ENCODE results near the gene SCYGR3.
"Not testable (repeated sequence)": the region's sequence is repeated elsewhere in the genome, so short reads cannot be mapped to it uniquely, and the experiment has no call there.

The SCYGR3 gene

GRCh38 chr2:227612546-227613271, 1.9 kb downstream of the SCYGR3 start:
- no peak for DNase-seq

- no peak for DNase-seq
Measured at GRCh38 chr2:227610123-227610522, 4.5 kb downstream of the SCYGR3 start.

- DNase-seq: no peak
Measured at GRCh38 chr2:227608561-227609338, 5.9 kb downstream of the SCYGR3 start.

- DNase-seq: no peak
Measured at GRCh38 chr2:227607941-227608340, 6.7 kb downstream of the SCYGR3 start.

GRCh38 chr2:227606476-227606875, 8.2 kb downstream of the SCYGR3 start:
- DNase-seq: no peak

- no peak for DNase-seq
Measured at GRCh38 chr2:227602358-227602757, 12.3 kb downstream of the SCYGR3 start.

- not testable (repeated sequence) for DNase-seq
Measured at GRCh38 chr2:227598835-227599503, 15.7 kb downstream of the SCYGR3 start, which contains the start of gene SCYGR2. Gene SCYGR2 (plus strand): TSS chr2:227598893. CDS start chr2:227598893, 0 bp downstream.

GRCh38 chr2:227597998-227598397, 16.6 kb downstream of the SCYGR3 start:
- DNase-seq: no peak

GRCh38 chr2:227597036-227597435, 17.6 kb downstream of the SCYGR3 start:
- DNase-seq: no peak

GRCh38 chr2:227595797-227596196, 18.8 kb downstream of the SCYGR3 start:
- DNase-seq: no peak

GRCh38 chr2:227592694-227593387, 21.8 kb downstream of the SCYGR3 start:
- no peak for DNase-seq

- DNase-seq: no peak
Measured at GRCh38 chr2:227582369-227582768, 32.3 kb downstream of the SCYGR3 start.

GRCh38 chr2:227579791-227580190, 34.8 kb downstream of the SCYGR3 start:
- DNase-seq: no peak

GRCh38 chr2:227578642-227579041, 36.0 kb downstream of the SCYGR3 start:
- no peak for DNase-seq

- no peak for DNase-seq
Measured at GRCh38 chr2:227577555-227577954, 37.1 kb downstream of the SCYGR3 start.

GRCh38 chr2:227576812-227577211, 37.8 kb downstream of the SCYGR3 start:
- DNase-seq: no peak

GRCh38 chr2:227576110-227576509, 38.5 kb downstream of the SCYGR3 start:
- no peak for DNase-seq

- DNase-seq: no peak
Measured at GRCh38 chr2:227570615-227571014, 44.0 kb downstream of the SCYGR3 start.

- no peak for DNase-seq
Measured at GRCh38 chr2:227568852-227569169, 45.8 kb downstream of the SCYGR3 start.

- no peak for DNase-seq
Measured at GRCh38 chr2:227566012-227566411, 48.6 kb downstream of the SCYGR3 start.

- no peak for DNase-seq
Measured at GRCh38 chr2:227565080-227565479, 49.6 kb downstream of the SCYGR3 start.

Measured in SW 1271 (cell line).